GM19372 (cell line): ENCODE measurements around the gene UTP20.
A peak's percentile ranks its signal among the peaks of the same experiment; 100 is the strongest.

Experiments
- ATAC-seq: cut with Tn5 transposase; IDR thresholded peaks from one replicate; pipeline ENCODE4 v1.9.1; 2021; ENCODE audit warnings: mild to moderate bottlenecking, low read depth, moderate library complexity; ENCODE audit not compliant: unreplicated experiment

Gene UTP20

DNA sequence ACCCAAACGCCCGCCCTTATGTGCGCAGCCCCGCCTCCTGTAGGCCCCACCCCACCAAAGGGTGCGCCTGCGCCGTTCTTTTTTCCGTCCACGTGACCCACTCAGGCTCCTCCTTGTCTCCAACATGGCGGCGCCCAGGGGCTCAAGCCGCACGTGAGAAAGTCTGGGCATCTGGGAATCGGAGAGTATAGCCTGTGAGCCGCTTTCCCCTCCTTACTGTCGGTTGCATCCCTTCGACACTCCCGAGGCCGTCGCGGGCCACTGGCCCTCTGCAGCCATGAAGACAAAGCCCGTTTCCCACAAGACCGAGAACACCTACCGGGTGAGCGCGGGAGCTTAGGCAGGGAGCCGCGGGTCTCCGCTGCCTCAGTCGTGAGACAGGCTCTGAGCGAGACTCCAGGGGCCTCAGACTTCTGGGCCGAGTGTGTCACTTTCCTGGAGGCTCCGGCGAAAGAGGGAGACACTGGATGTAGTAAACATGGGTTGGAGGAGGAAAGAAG, at the start of gene UTP20:
Gene UTP20, plus strand, starts transcription at position 100 of the 500 bp plus-strand sequence. Its CDS starts 178 bp downstream, at position 278.
- peak; percentile 100 for ATAC-seq

DNA sequence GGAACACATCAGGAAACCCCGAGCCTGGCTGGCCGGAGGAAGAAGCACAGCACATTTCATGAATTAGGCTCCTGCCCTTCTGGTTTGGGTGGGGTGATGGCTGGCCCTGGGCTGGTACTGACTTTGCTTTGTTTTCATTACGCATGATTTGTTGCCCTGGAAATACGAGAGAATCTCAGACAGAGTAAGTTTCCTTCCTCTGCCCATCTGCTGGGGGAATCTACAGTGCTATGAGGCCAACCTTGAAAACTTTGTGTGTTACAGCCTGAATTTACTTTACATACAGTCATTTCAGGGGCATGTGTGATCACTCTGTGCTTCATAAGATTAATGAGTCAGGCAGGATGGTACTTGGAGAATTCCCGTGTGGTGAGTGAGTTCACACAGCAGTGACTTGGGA, 49.4 kb upstream of the UTP20 start:
- ATAC-seq, result no peak

DNA sequence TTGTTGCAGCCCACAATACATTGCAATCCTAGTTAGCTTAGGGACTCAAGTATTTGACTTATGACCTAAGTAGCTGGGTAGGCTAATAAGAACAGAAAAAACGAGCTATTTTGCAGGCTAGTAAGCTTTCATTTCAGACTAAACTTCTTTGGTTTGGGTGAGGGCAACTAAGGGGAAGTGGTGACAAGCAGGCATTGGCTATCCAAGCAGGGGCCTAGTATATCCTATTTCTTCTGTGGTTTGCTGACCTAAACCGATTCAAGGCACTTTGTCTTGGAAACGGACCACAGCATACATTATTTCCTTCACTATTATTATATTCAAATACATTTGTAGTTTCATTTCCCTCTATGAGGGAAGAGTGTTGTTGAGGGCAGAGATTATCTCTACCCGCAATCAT, 48.3 kb upstream of the UTP20 start:
- ATAC-seq, result no peak

DNA sequence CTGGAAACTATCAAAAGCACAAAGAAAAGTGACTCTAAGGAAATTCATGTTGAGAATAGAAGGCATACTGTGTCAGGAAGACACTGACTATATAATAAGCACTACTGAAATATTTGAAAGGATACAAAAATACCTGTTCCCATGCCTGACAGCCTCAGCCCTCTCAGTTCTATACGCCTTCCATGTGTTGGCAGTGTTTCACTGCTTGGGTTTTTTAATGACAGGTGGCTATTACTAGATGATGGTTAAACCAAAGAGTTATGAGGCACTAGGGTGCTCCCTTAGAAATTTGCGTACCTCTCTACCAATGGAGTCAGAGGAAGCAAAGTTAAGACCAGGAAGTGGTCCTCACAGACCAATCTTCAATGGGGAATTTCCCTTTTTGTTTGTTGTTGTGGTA, 44.2 kb upstream of the UTP20 start:
- no peak for ATAC-seq

DNA sequence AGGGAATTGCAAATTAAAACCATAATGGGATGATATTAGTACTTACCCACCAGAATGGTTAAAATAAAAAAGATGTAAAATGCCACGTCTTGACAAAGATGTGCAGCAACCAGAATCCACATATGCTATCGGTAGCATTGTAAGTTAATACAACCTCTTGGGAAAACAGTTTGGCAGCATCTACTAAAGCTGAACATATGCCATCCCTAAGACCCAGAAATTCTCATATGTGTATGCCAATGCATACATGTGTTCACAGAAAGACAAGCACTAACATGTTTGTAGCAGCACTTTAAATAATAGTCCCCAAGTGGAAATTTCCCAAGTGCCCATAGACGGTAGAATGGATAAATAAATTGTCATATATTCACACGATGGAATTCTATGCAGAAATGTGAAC, 41.6 kb upstream of the UTP20 start:
- no peak for ATAC-seq

DNA sequence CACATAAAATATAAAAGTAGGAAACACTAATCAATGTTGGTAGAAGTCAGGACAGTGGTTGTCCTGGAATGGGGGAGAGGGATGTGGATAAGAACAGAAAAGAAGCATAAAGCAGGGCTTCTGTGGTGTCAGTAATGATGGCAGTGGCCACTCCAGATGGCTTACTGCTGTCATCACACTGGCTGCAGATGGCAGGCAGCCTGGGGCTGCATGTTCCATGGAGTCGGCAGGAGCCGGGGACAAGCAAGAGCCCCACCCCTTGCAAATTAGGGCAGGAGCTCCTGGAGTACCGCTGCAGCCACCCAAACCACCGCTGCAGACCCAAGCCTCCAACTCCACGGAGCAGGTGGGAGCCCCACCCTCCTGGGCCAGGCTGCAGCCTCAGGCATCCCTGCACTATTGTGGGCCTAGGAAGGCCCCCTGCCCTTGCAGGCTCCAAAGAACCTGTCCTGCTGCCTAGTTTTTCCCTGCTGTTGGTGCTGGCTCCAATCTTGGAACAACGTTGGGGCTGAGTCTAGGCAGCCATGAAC, 41.0 kb upstream of the UTP20 start:
- ATAC-seq, result no peak

DNA sequence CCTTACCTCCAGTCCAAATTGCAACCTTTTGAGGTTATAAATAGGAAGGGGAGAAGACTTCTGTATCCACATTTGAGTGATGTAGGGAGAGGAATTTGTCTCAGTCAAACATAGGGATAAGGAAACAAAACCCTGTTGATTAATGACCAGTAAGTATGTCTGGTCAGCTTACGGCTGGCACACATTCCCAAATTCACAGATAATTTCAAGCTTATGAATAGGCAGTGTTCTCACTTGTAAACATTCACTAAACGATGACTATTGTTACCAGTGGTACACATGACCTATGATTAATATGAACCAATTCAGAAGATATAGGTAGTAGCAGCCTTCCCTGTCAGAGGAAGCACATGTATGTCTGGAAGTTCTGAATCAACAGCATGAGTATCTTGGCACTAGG, 36.8 kb upstream of the UTP20 start:
- no peak for ATAC-seq

DNA sequence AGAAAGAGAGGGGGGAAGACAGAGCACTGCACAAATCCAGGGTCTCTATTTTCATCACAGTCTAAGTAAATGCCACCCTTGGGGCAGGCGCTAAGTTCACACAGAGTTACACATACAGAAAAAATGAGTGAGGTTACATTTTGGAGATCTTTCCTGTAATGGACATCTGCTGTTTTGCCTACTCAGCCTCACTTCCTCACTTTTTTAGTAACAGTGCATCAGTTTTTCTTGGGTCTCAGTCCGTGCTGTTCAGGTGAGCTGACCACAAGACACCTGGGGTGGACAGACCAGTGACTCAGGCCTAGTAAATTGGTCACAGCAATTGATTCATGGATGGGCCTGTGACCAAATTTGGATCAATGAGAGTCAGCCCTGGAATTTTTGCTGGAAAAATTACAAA, 36.3 kb upstream of the UTP20 start:
- no peak for ATAC-seq

DNA sequence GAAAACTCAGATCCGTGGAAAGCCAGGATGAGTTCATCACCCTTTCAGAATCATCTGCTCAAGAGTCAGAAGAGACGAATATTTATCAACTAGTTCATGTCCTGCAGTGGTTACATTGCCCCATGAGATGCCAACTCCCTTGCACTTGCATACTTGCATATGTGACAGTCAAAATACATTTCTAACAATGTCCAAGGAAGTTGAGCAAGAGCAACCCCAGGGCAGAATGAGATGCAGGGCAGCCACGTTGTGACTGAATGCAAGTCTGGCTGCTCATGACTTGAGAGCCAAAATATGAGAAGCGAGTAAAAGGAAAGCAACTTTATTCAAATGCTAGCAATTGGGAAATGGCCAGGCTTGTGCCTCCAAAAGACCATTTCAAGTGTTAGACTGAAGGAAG, 23.6 kb upstream of the UTP20 start:
- ATAC-seq, result no peak

DNA sequence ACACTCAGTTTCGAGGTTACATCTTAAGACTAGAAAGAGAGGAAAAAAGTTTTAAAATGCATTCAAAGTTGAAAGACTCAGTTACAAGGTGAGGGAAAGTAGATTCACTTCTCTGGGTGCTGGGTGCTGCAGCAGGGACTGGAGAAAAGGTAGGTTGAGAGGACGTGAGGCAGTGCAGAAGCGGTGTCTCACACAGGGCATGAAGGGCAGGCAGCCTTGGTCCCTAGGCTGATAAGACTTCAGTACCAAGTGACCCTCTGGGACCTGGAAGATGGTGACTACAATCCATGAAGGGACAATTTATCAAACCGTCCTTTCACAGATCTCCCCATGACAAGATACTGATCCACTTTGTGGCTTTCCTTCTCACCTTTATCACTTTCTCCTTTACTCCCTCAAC, 22.5 kb upstream of the UTP20 start:
- ATAC-seq, result no peak

DNA sequence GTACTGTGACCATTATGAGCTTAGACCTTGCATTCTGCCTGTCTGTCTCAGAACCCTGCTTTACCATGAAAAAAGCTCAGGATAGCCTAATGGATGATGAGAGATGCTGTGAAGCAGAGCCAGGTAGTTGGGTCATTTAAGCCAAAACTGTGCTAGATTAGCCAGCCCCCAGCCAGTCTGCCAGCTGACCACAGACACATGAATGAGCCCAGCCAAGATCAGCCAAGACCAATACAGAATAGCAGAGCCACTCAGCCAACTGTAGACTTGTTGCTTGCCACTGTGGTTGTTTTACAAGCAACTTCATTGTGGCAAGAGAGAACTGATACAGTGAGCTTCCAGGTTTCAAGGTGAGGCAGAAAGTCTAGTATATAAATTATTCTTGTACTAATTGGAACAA, 12.8 kb upstream of the UTP20 start:
- ATAC-seq, result no peak

DNA sequence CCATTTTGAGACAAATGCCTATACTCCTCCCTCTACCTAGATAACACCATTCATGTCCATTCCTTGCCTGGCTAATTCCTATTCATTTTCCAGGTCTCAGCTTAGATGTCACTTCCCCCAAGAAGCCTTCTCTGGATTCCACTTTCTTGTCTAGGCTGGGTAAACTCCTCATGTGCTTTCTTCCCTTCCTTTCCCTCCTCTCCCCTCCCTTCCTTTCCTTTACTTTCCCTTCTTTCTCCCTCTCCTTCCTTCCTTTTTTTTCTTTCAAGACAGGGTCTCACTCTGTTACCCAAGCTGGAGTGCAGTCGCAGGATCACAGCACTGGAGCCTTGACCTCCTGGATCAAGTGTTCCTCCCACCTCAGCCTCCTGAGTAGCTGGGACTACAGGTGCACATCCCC, 3.5 kb upstream of the UTP20 start:
- no peak for ATAC-seq

DNA sequence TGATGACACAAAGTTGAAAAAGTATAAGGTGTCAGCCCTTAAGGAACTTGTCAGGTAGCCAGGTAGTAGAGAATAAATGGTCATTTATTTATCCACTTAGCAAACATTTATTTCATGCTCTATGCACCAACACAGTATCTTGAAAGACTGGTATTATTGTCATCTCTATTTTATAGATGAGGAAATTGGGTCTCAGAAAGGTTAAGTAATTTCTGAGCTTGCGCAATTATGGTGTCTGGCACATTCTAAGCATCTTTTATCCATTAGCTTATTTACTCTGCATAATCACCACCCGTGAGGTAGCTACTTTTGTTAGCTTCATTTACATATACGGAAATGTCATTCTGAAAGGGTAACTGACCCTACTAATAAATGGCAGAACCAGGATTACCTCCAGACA, 2.5 kb upstream of the UTP20 start:
- ATAC-seq, result no peak

DNA sequence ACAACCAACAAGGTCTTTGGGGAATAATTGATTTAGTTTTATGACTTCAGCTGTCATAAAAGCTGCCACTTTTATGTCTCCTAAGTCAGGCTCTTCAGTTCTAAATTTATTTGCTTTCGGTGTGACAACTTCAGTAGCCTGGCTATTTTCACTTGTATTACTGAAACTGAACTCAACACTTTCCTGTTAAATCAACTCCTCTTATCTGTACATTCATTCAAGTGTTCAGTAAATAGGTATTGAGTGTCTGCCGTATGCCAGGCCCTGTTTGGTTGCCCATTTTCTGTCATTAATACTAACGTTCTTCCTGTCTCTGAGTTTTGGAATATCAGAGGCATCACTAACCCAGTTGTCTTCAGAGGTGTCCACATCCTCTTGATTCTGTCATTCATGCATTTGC, 7.5 kb downstream of the UTP20 start:
- ATAC-seq, result no peak

DNA sequence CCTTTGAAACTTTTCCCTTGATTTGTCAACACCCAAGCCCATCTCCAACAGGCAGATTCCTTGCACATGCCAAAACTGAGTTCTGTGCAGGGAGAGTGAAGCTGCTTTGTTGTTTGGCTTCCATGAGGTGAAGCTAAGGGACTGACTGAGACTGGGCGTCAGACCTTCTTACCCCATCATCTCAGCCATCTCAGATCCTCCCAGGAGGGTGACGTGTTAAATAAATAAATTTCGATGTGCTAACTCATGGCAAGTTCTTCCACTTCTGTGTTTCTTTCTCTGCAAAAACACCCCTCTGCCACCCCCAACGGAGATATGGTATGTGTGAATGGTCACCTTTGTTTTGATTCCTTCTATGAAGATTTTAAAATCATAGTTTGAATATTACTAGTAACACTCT, 17.8 kb downstream of the UTP20 start:
- ATAC-seq, result no peak

DNA sequence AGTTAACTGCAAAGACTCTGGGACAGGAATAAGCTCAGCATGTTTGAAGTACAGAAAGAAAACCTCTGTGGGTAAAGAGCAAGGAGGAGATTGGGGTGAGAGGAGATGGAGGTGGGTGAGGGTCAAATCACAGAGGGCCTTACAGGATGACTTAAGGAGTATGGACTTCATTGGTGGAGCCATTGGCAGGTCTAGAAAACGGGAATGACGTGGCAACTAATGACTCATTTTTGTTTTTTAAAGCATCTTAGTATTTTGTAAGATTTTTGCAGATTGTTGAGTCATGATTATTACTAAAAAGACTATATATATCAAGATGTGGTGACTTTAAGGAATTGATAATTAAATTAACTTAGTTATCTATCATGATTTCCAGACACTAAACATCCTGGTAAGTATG, 18.5 kb downstream of the UTP20 start:
- ATAC-seq, result no peak

DNA sequence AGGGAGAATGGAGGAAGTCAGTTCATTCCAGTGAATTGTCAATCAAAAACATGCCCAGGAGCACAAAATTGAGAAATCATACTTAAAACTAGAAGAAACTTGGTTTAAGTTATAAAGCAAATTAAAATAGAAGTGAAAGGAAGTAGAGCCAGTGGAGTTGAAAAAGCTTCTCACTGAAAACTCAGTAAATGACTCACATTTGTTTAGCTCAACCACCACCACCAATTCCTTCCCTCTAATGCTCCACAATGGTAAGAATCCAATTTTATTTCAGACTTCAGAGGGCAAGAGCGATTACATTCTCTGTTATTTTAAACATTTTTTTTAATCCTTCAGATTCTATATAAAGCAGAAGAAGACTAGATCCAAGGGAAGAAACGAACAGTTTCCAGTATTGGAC, 19.4 kb downstream of the UTP20 start:
- ATAC-seq, result no peak

DNA sequence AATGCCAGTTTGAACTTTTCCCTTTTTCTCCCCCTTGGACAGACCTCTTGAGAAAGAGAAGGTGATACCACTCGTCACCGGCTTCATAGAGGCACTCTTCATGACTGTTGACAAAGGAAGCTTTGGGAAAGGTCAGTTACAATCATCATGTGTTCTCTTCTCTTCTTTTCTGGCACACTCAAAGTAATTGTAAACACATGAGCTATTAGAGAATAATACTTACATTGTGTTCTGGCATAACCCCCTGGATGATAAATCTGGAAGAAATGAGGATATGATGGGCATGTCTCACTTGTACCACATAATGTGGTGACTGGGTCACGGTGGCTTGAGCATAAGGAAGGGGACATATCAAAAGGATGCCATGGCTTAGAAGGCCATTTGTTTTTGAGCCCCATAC, 20.0 kb downstream of the UTP20 start:
- ATAC-seq, result no peak

DNA sequence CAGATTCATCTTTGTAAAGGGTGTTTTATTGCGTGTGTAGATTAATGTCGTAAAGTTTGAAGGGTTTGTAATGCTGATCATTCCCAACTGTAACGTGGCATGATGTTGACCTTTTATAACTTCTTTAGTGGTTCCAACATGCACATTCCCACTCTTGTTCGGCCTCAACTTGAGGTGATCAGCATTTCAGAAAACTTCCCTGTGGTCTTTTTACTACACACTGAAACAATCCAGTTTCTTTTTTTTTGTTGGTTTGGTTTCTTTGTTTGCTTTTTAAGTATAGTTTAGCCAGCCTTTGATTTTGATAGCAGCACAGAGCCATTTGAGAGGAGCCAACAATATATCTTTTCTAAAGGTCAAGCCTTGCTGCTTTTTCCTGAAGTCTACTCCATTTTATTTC, 22.8 kb downstream of the UTP20 start:
- ATAC-seq, result no peak

DNA sequence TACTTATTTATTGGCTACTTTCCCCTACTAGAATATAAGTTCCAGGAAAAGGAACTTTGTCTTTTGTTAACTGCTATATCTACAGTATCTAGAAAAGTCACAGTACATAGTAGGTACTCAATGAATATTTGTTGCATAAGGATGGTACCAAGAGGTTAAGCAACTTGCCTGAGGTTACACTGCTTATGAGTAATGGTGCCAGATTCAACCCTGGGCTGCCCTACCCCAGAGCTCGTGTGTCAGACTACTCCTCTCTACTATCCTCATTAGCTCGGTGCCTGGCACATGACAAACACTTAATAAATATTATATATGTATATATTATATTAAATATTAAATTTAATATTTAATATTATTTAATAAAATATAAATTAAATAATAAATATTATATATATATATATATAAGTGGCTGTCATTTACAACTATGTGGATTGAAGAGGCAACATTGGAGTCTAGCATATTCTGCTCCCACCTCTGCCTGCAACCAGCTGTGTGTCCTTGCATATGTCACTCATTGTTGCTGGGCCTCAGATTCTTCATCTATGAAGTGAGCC, 25.4 kb downstream of the UTP20 start:
- no peak for ATAC-seq

DNA sequence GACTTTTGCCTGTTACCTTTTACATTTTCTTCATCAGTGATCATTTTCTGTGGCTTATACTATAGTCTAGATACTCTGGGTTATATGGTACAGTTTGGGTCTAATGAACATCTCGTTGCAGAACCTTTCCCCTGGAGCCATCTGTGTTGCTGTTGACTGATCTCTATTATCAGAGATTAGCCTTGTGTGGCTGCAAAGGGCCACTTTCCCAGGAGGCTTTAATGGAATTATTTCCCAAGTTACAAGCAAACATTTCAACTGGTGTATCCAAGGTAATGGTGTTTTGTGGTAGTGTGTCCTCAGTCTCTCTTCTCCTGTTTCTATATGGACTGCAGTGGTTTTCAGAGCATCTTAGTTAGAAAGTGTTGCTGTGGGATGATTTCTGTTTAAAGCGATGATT, 25.9 kb downstream of the UTP20 start:
- ATAC-seq, result no peak

DNA sequence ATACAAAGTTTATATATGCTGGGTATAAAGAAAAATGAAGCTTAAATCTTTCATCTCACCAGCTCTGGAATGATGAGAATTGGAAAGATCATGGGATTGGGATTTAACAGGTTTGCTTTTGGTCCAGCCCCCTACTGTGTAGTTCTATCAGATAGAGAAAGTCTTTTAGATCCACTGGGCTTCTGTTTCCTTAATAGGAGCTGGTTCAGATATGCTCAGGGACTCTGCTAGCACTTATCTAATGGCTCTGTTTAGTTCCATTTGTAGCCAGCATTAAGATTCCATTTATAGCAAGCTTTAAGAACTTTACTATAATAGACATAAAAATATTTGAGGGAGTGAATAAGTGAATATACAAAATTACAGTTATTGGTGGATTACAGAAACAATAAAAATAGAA, 42.6 kb downstream of the UTP20 start:
- no peak for ATAC-seq

DNA sequence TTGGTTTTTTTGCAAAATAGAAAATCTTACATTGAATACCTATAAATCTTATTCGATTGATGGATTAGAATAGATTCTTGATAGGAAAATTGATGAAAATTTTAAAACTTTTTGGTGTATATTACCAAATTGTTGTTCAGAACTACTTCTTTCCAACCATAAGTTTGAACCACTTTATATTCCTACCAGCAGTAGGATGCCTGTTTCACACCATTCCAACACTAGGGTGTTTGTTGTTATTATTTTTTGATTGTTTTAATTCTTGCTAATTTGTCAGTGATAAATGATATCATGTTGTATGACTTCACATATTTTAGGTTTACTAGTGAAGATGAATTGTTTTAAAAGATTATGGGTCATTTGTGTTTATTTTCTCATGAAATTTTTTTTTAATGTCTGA, 43.4 kb downstream of the UTP20 start:
- ATAC-seq, result no peak
